ENCODE data around the gene MOK. TPM values are rescaled to one million over a fixed set of nuclear protein-coding genes. Genes with fewer than 3 reads are reported as not detected.

MOK gene
- total RNA-seq, 2 experiments from 2014 or later, result 6.2 to 6.6 TPM

- no peaks in the 10 kb centered on the region for H3K36me3 Mint-ChIP-seq (ENCODE audit: low read depth)
- no peak overlapping the region for H3K27ac Mint-ChIP-seq
- H3K27me3 Mint-ChIP-seq, result no peaks in the 10 kb centered on the region
- no peaks in the 10 kb centered on the region for H3K9me3 Mint-ChIP-seq
- H3K4me1 Mint-ChIP-seq (ENCODE audit: low read depth), result peaks cover 2% of the 10 kb centered on the region
- DNase-seq, result no peak
- ATAC-seq, result no peak
- TF ChIP-seq CTCF (IDR thresholded peaks at IDR 0.05), result no peak
- ChIA-PET CTCF (no interaction called here), POLR2A (no interaction called here)
- intact Hi-C loops (cut with micrococcal nuclease), result no loop called here
- no peak overlapping the region for H3K4me3 Mint-ChIP-seq
These were observed 78.4 kb downstream of the MOK start for GRCh38 chr14:102226356-102227125.

- POLR2A ChIA-PET, result no interaction called here
- Mint-ChIP-seq H3K27me3 (no peaks in the 10 kb centered on the region), H3K36me3 (ENCODE audit: low read depth) (no peaks in the 10 kb centered on the region), H3K27ac (no peak overlapping the region), H3K4me1 (ENCODE audit: low read depth) (peaks cover 7% of the 10 kb centered on the region), H3K4me3 (no peak overlapping the region), H3K9me3 (no peaks in the 10 kb centered on the region)
- CTCF ChIA-PET, result no interaction called here
- TF ChIP-seq CTCF (IDR thresholded peaks at IDR 0.05), result no peak
- intact Hi-C loops (cut with micrococcal nuclease), result no loop called here
- DNase-seq, result no peak
- no peak for ATAC-seq
These were observed 79.0 kb downstream of the MOK start for GRCh38 chr14:102225936-102226335.

- ChIA-PET CTCF (interaction anchor here (1.3 kb wide), 1 partner anchor 11 kb away, joined by 3 read pairs; no protein-coding TSS in a partner anchor), POLR2A (interaction anchor here (1.4 kb wide), 1 partner anchor 86 kb away, joined by 3 read pairs; the partner anchor contains the start of gene WDR20)
- no peak for DNase-seq
- H3K27ac Mint-ChIP-seq, result no peak overlapping the region
- intact Hi-C loops (cut with micrococcal nuclease), result no loop called here
- H3K9me3 Mint-ChIP-seq, result no peaks in the 10 kb centered on the region
- H3K27me3 Mint-ChIP-seq, result no peaks in the 10 kb centered on the region
- H3K4me3 Mint-ChIP-seq, result no peak overlapping the region
- H3K36me3 Mint-ChIP-seq (ENCODE audit: low read depth), result no peaks in the 10 kb centered on the region
- ATAC-seq, result no peak
- TF ChIP-seq CTCF (IDR thresholded peaks at IDR 0.05), result no peak
- peaks cover 9% of the 10 kb centered on the region for H3K4me1 Mint-ChIP-seq (ENCODE audit: low read depth)
These were observed 79.6 kb downstream of the MOK start for GRCh38 chr14:102225386-102225785.

GRCh38 chr14:102223682-102224081 lies 81.3 kb downstream of the MOK start:
- H3K27me3 Mint-ChIP-seq, result no peaks in the 10 kb centered on the region
- no peak for DNase-seq
- POLR2A ChIA-PET, result interaction anchor here (0.6 kb wide), 1 partner anchor 1238 kb away, joined by 3 read pairs; no protein-coding TSS in a partner anchor
- peaks cover 17% of the 10 kb centered on the region for H3K4me1 Mint-ChIP-seq (ENCODE audit: low read depth)
- H3K36me3 Mint-ChIP-seq (ENCODE audit: low read depth), result no peaks in the 10 kb centered on the region
- TF ChIP-seq CTCF (IDR thresholded peaks at IDR 0.05), result no peak
- intact Hi-C loops (cut with micrococcal nuclease), result no loop called here
- no peak for ATAC-seq
- H3K9me3 Mint-ChIP-seq, result no peaks in the 10 kb centered on the region
- CTCF ChIA-PET, result no interaction called here
- H3K27ac Mint-ChIP-seq, result no peak overlapping the region
- H3K4me3 Mint-ChIP-seq, result no peak overlapping the region

- Mint-ChIP-seq H3K9me3 (no peaks in the 10 kb centered on the region), H3K36me3 (ENCODE audit: low read depth) (no peaks in the 10 kb centered on the region), H3K4me1 (ENCODE audit: low read depth) (peaks cover 17% of the 10 kb centered on the region), H3K27ac (no peak overlapping the region), H3K4me3 (no peak overlapping the region), H3K27me3 (no peaks in the 10 kb centered on the region)
- POLR2A ChIA-PET, result interaction anchor here (0.9 to 1.1 kb wide), 2 partner anchors 9 to 33 kb away, joined by 3 to 4 read pairs; no protein-coding TSS in a partner anchor
- ATAC-seq (no peak), DNase-seq (no peak)
- TF ChIP-seq CTCF (IDR thresholded peaks at IDR 0.05), result no peak
- intact Hi-C loops (cut with micrococcal nuclease), result no loop called here
- CTCF ChIA-PET, result no interaction called here
These were observed 82.2 kb downstream of the MOK start for GRCh38 chr14:102222751-102223150.
